Stimulated activated CD8-positive, alpha-beta memory T cell treated with anti-CD3 and anti-CD28 coated beads, Interleukin-15, amount 100 ng/mL, for 48 hours (primary cell): ENCODE data around the gene PLEKHA8.

Experiments
- DNase-seq, 2 donors: peaks; one replicate each; pipeline ENCODE4 v3.0.0-alpha.2; 2020; ENCODE audit warnings: low read depth in 2 of 2

PLEKHA8 gene

GRCh38 chr7:30168835-30169573 is 140.8 kb downstream of the PLEKHA8 start:
- DNase-seq = no peak

GRCh38 chr7:30169579-30169978 is 141.4 kb downstream of the PLEKHA8 start:
- DNase-seq = no peak

- no peak for DNase-seq
Observed at GRCh38 chr7:30170476-30171205, 142.4 kb downstream of the PLEKHA8 start.

- DNase-seq = no peak
Observed at GRCh38 chr7:30171766-30172447, 143.7 kb downstream of the PLEKHA8 start.

GRCh38 chr7:30172451-30172850 is 144.2 kb downstream of the PLEKHA8 start:
- DNase-seq = no peak

GRCh38 chr7:30173058-30173897 is 145.1 kb downstream of the PLEKHA8 start:
- no peak for DNase-seq

GRCh38 chr7:30175180-30175579 is 147.0 kb downstream of the PLEKHA8 start:
- no peak for DNase-seq

GRCh38 chr7:30175636-30176147 is 147.5 kb downstream of the PLEKHA8 start:
- no peak for DNase-seq

- no peak for DNase-seq
Observed at GRCh38 chr7:30176463-30177109, 148.4 kb downstream of the PLEKHA8 start.

GRCh38 chr7:30177186-30177585 is 149.0 kb downstream of the PLEKHA8 start:
- no peak for DNase-seq

- DNase-seq = no peak
Observed at GRCh38 chr7:30177965-30178364, 149.8 kb downstream of the PLEKHA8 start.

GRCh38 chr7:30178748-30179436 is 150.7 kb downstream of the PLEKHA8 start:
- no peak for DNase-seq
